IPS-18c (cell line): Measurements from ENCODE around the gene TESK2.
"Not testable (repeated sequence)": the region's sequence is repeated elsewhere in the genome, so short reads cannot be mapped to it uniquely, and the experiment has no call there.

Experiments
- H3K4me3 ChIP-seq: 2 replicates; pipeline ENCODE4 v1.7.0; 2013; ENCODE audit warnings: low read depth, mild to moderate bottlenecking, low read length, moderate library complexity; ENCODE audit not compliant: insufficient read depth
- H3K9me3 ChIP-seq: one replicate; pipeline ENCODE4 v1.6.1; 2013; ENCODE audit warnings: mild to moderate bottlenecking, low read length, moderate library complexity; ENCODE audit not compliant: control insufficient read depth, insufficient read depth

The TESK2 gene

GRCh38 chr1:45375104-45376090, 115.6 kb downstream of the TESK2 start:
- no peaks in the 10 kb centered on the region for H3K9me3 ChIP-seq
- H3K4me3 ChIP-seq = no peak overlapping the region

- no peak overlapping the region for H3K4me3 ChIP-seq
Measured at GRCh38 chr1:45373573-45373972, 117.4 kb downstream of the TESK2 start.

GRCh38 chr1:45370575-45370974, 120.4 kb downstream of the TESK2 start:
- no peak overlapping the region for H3K4me3 ChIP-seq

More at GRCh38 chr1:45373573-45373972, 117.4 kb downstream of the TESK2 start:
- no peaks in the 10 kb centered on the region for H3K9me3 ChIP-seq

GRCh38 chr1:45365051-45365450, 125.9 kb downstream of the TESK2 start:
- H3K9me3 ChIP-seq = no peaks in the 10 kb centered on the region
- H3K4me3 ChIP-seq = no peak overlapping the region

More at GRCh38 chr1:45370575-45370974, 120.4 kb downstream of the TESK2 start:
- no peaks in the 10 kb centered on the region for H3K9me3 ChIP-seq

- no peaks in the 10 kb centered on the region for H3K9me3 ChIP-seq
- H3K4me3 ChIP-seq = no peak overlapping the region
Measured at GRCh38 chr1:45364294-45364693, 126.7 kb downstream of the TESK2 start.

GRCh38 chr1:45360981-45361380, 130.0 kb downstream of the TESK2 start:
- H3K9me3 ChIP-seq, H3K4me3 ChIP-seq: not testable (repeated sequence)

GRCh38 chr1:45359882-45360513, 131.0 kb downstream of the TESK2 start:
- H3K9me3 ChIP-seq = no peaks in the 10 kb centered on the region
- H3K4me3 ChIP-seq = no peak overlapping the region

GRCh38 chr1:45356186-45356585, 134.8 kb downstream of the TESK2 start:
- Histone ChIP-seq H3K9me3 (no peaks in the 10 kb centered on the region), H3K4me3 (no peak overlapping the region)

- Histone ChIP-seq H3K4me3 (no peak overlapping the region), H3K9me3 (no peaks in the 10 kb centered on the region)
Measured at GRCh38 chr1:45355683-45356082, 135.3 kb downstream of the TESK2 start.

- Histone ChIP-seq H3K9me3 (no peaks in the 10 kb centered on the region), H3K4me3 (no peak overlapping the region)
Measured at GRCh38 chr1:45354838-45355237, 136.1 kb downstream of the TESK2 start.

GRCh38 chr1:45353685-45354084, 137.3 kb downstream of the TESK2 start:
- H3K4me3 ChIP-seq = no peak overlapping the region
- no peaks in the 10 kb centered on the region for H3K9me3 ChIP-seq

GRCh38 chr1:45351508-45351907, 139.5 kb downstream of the TESK2 start:
- H3K9me3 ChIP-seq = no peaks in the 10 kb centered on the region
- no peak overlapping the region for H3K4me3 ChIP-seq

GRCh38 chr1:45348966-45349677, 141.8 kb downstream of the TESK2 start:
- Histone ChIP-seq H3K9me3 (no peaks in the 10 kb centered on the region), H3K4me3 (no peak overlapping the region)

- H3K9me3 ChIP-seq = no peaks in the 10 kb centered on the region
- no peak overlapping the region for H3K4me3 ChIP-seq
Measured at GRCh38 chr1:45348609-45348965, 142.4 kb downstream of the TESK2 start.

- Histone ChIP-seq H3K9me3 (no peaks in the 10 kb centered on the region), H3K4me3 (no peak overlapping the region)
Measured at GRCh38 chr1:45348020-45348419, 142.9 kb downstream of the TESK2 start.

GRCh38 chr1:45346473-45346872, 144.5 kb downstream of the TESK2 start:
- no peak overlapping the region for H3K4me3 ChIP-seq
- H3K9me3 ChIP-seq = no peaks in the 10 kb centered on the region

- Histone ChIP-seq H3K9me3 (no peaks in the 10 kb centered on the region), H3K4me3 (no peak overlapping the region)
Measured at GRCh38 chr1:45345014-45345413, 145.9 kb downstream of the TESK2 start.

- Histone ChIP-seq H3K4me3 (no peak overlapping the region), H3K9me3 (no peaks in the 10 kb centered on the region)
Measured at GRCh38 chr1:45344499-45344898, 146.5 kb downstream of the TESK2 start.
